Erythroblast (primary cell): ENCODE data around the gene GPD2.
"Not testable (repeated sequence)": the region's sequence is repeated elsewhere in the genome, so short reads cannot be mapped to it uniquely, and the experiment has no call there.

Source experiments
- GATA1 ChIP-seq: IDR thresholded peaks from 2 replicates; pipeline ENCODE4 v1.6.1; 2011; ENCODE audit warnings: low read depth, mild to moderate bottlenecking, control low read depth, low read length, moderate library complexity
- POLR2A ChIP-seq: IDR thresholded peaks from 2 replicates; pipeline ENCODE4 v1.6.1; 2011; ENCODE audit warnings: mild to moderate bottlenecking, low read length

DNA sequence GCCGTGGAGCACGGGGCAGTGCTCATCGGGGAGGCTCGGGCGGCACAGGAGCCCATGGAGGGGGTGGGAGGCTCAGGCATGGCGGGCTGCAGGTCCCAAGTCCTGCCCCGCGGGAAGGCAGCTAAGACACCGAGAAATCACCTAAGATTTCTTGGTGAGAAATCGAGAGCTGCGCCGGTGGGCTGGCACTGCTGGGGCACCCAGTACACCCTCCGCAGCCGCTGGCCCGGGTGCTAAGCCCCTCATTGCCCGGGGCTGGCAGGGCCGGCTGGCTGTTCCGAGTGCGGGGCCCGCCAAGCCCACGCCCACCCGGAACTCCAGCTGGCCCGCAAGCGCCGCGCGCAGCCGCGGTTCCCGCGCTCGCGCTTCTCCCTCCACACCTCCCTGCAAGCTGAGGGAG lies 181.9 kb downstream of the GPD2 start:
- TF ChIP-seq POLR2A, GATA1: not testable (repeated sequence)
